SK-N-SH treated with all-trans-retinoic acid at 6 μM for 48 hours (cell line): ENCODE results near the gene TMEM18.

Experiments
- ATAC-seq: fragments of 200-7000 bp; cut with Tn5 transposase; 3 replicates; pipeline ENCODE4 v1.9.1; 2020; ENCODE audit warnings: mild to moderate bottlenecking, moderate library complexity
- ARNTL ChIP-seq: fragments of 450-650 bp; formaldehyde crosslinking; IDR thresholded peaks from 2 replicates; pipeline ENCODE4 v1.5.0; 2020; ENCODE audit warnings: low read depth, mild to moderate bottlenecking, moderate library complexity, borderline replicate concordance
- BACH2 ChIP-seq: fragments of 250-450 bp; sonication (Bioruptor Pico); IDR thresholded peaks from 2 replicates; pipeline ENCODE4 v1.9.0; 2021; ENCODE audit warnings: mild to moderate bottlenecking, borderline replicate concordance
- CSDC2 ChIP-seq: fragments of 250-450 bp; sonication (Bioruptor Pico); IDR thresholded peaks from 2 replicates; pipeline ENCODE4 v1.5.0; 2020; ENCODE audit warnings: mild to moderate bottlenecking, moderate library complexity
- CSRNP3 ChIP-seq: fragments of 250-450 bp; sonication (Bioruptor Pico); IDR thresholded peaks from 2 replicates; pipeline ENCODE4 v1.5.1; 2021; ENCODE audit warnings: mild to moderate bottlenecking, moderate library complexity
- ESRRG ChIP-seq: fragments of 250-450 bp; sonication (Bioruptor Pico); IDR thresholded peaks from 2 replicates; pipeline ENCODE4 v1.6.1; 2021; ENCODE audit warnings: mild to moderate bottlenecking
- GLIS3 ChIP-seq: fragments of 250-450 bp; sonication (Bioruptor Pico); IDR thresholded peaks from 2 replicates; pipeline ENCODE4 v1.5.0; 2020; ENCODE audit warnings: mild to moderate bottlenecking, moderate library complexity
- ISL1 ChIP-seq: fragments of 250-450 bp; sonication (Bioruptor Pico); IDR thresholded peaks from 2 replicates; pipeline ENCODE4 v2.1.2; 2022; ENCODE audit warnings: mild to moderate bottlenecking, moderate library complexity
- OSR1 ChIP-seq: fragments of 250-450 bp; sonication (Bioruptor Pico); IDR thresholded peaks from 2 replicates; pipeline ENCODE4 v1.8.0; 2022; ENCODE audit warnings: moderate library complexity, mild to moderate bottlenecking, inconsistent platforms
- PATZ1 ChIP-seq: fragments of 250-450 bp; sonication (Bioruptor Pico); IDR thresholded peaks from 2 replicates; pipeline ENCODE4 v1.8.0; 2020; ENCODE audit warnings: mild to moderate bottlenecking, moderate library complexity, borderline replicate concordance
- POU6F1 ChIP-seq: fragments of 250-450 bp; sonication (Bioruptor Pico); IDR thresholded peaks from 2 replicates; pipeline ENCODE4 v1.8.0; 2021; ENCODE audit warnings: low read depth, mild to moderate bottlenecking, moderate library complexity, borderline replicate concordance
- PPARA ChIP-seq: fragments of 250-450 bp; sonication (Bioruptor Pico); IDR thresholded peaks from 2 replicates; pipeline ENCODE4 v1.5.0; 2020; ENCODE audit warnings: mild to moderate bottlenecking, borderline replicate concordance
- RARB ChIP-seq: fragments of 250-450 bp; sonication (Bioruptor Pico); IDR thresholded peaks from 2 replicates; pipeline ENCODE4 v1.8.0; 2021; ENCODE audit warnings: mild to moderate bottlenecking, moderate library complexity
- SNAI2 ChIP-seq: fragments of 250-450 bp; sonication (Bioruptor Pico); IDR thresholded peaks from 2 replicates; pipeline ENCODE4 v1.5.0; 2020; ENCODE audit warnings: mild to moderate bottlenecking, moderate library complexity
- TCF4 ChIP-seq: fragments of 250-450 bp; sonication (Bioruptor Pico); IDR thresholded peaks from 2 replicates; pipeline ENCODE4 v1.8.0; 2021; ENCODE audit warnings: mild to moderate bottlenecking, moderate library complexity, borderline replicate concordance
- TSHZ2 ChIP-seq: fragments of 250-450 bp; sonication (Bioruptor Pico); IDR thresholded peaks from 2 replicates; pipeline ENCODE4 v1.5.0; 2020; ENCODE audit warnings: mild to moderate bottlenecking, moderate library complexity
- ZC3H10 ChIP-seq: fragments of 250-450 bp; sonication (Bioruptor Pico); IDR thresholded peaks from 2 replicates; pipeline ENCODE4 v1.5.1; 2021; ENCODE audit warnings: mild to moderate bottlenecking, moderate library complexity
- ZFP3 ChIP-seq: fragments of 250-450 bp; sonication (Bioruptor Pico); IDR thresholded peaks from 2 replicates; pipeline ENCODE4 v1.5.0; 2020; ENCODE audit warnings: mild to moderate bottlenecking, moderate library complexity
- ZNF565 ChIP-seq: fragments of 450-650 bp; formaldehyde crosslinking; conservative IDR thresholded peaks from 2 replicates; pipeline ENCODE4 v1.5.0; 2020; ENCODE audit warnings: low read depth, mild to moderate bottlenecking, moderate library complexity
- ZNF70 ChIP-seq: fragments of 450-650 bp; formaldehyde crosslinking; IDR thresholded peaks from 2 replicates; pipeline ENCODE4 v1.5.0; 2020; ENCODE audit warnings: mild to moderate bottlenecking, moderate library complexity
- ZNF8 ChIP-seq: fragments of 450-650 bp; formaldehyde crosslinking; IDR thresholded peaks from 2 replicates; pipeline ENCODE4 v1.5.0; 2020; ENCODE audit warnings: mild to moderate bottlenecking, moderate library complexity

TMEM18 gene

GRCh38 chr2:632471-632870 lies 44.7 kb downstream of the TMEM18 start:
- no peak for ATAC-seq
- TF ChIP-seq CSDC2 (CRISPR knock-in tag): no peak
- TF ChIP-seq ISL1 (CRISPR knock-in tag): no peak
- TF ChIP-seq ARNTL (CRISPR knock-in tag): no peak
- no peak for TF ChIP-seq CSRNP3
- TF ChIP-seq ZC3H10 (CRISPR knock-in tag): no peak
- TF ChIP-seq SNAI2 (CRISPR knock-in tag): no peak
- TF ChIP-seq RARB (CRISPR knock-in tag): no peak
- no peak for TF ChIP-seq TSHZ2 (CRISPR knock-in tag)
- no peak for TF ChIP-seq BACH2 (CRISPR knock-in tag)
- TF ChIP-seq ZNF70 (CRISPR knock-in tag): no peak
- TF ChIP-seq OSR1 (CRISPR knock-in tag): no peak
- no peak for TF ChIP-seq PATZ1
- TF ChIP-seq PPARA (CRISPR knock-in tag): no peak
- TF ChIP-seq ZFP3 (CRISPR knock-in tag): no peak
- no peak for TF ChIP-seq GLIS3 (CRISPR knock-in tag)

- ATAC-seq: no peak
- no peak for TF ChIP-seq ISL1 (CRISPR knock-in tag)
- TF ChIP-seq ZNF565 (CRISPR knock-in tag): no peak
Measured at GRCh38 chr2:631741-632140, 45.5 kb downstream of the TMEM18 start.

GRCh38 chr2:630451-631320 lies 46.5 kb downstream of the TMEM18 start:
- TF ChIP-seq SNAI2 (CRISPR knock-in tag) (no peak), CSDC2 (CRISPR knock-in tag) (no peak), PPARA (CRISPR knock-in tag) (no peak), OSR1 (CRISPR knock-in tag) (no peak), POU6F1 (no peak), RARB (CRISPR knock-in tag) (no peak)
- ATAC-seq: no peak

- TF ChIP-seq GLIS3 (CRISPR knock-in tag) (no peak), ARNTL (CRISPR knock-in tag) (no peak)
- ATAC-seq: no peak
Measured at GRCh38 chr2:629961-630360, 47.2 kb downstream of the TMEM18 start.

GRCh38 chr2:628651-629050 lies 48.6 kb downstream of the TMEM18 start:
- no peak for ATAC-seq

More at GRCh38 chr2:628651-629050, 48.6 kb downstream of the TMEM18 start:
- no peak for TF ChIP-seq TCF4 (CRISPR knock-in tag)
- no peak for TF ChIP-seq ZNF8 (CRISPR knock-in tag)
- TF ChIP-seq ESRRG (CRISPR knock-in tag): no peak
- no peak for TF ChIP-seq CSDC2 (CRISPR knock-in tag)
- TF ChIP-seq ZNF70 (CRISPR knock-in tag): no peak
- TF ChIP-seq SNAI2 (CRISPR knock-in tag): no peak
- TF ChIP-seq PATZ1: no peak
- TF ChIP-seq PPARA (CRISPR knock-in tag): no peak
